CD4-positive, alpha-beta T cell treated with Interleukin-6 at 100 ng/mL for 8 hours (primary cell): Measurements from ENCODE around the gene SCAMP3.
"Not testable (repeated sequence)": the region's sequence is repeated elsewhere in the genome, so short reads cannot be mapped to it uniquely, and the experiment has no call there.

Experiments
- DNase-seq: peaks from one replicate; pipeline ENCODE4 v3.0.0-alpha.2; 2020; ENCODE audit warnings: mixed read lengths, low spot score

SCAMP3 gene

GRCh38 chr1:155254714-155255242 lies 7.4 kb downstream of the SCAMP3 start:
- DNase-seq: no peak

GRCh38 chr1:155254228-155254713 lies 7.9 kb downstream of the SCAMP3 start:
- no peak for DNase-seq

- DNase-seq: no peak
Observed at GRCh38 chr1:155253797-155254196, 8.4 kb downstream of the SCAMP3 start.

GRCh38 chr1:155253208-155253607 lies 9.0 kb downstream of the SCAMP3 start:
- no peak for DNase-seq

DNA sequence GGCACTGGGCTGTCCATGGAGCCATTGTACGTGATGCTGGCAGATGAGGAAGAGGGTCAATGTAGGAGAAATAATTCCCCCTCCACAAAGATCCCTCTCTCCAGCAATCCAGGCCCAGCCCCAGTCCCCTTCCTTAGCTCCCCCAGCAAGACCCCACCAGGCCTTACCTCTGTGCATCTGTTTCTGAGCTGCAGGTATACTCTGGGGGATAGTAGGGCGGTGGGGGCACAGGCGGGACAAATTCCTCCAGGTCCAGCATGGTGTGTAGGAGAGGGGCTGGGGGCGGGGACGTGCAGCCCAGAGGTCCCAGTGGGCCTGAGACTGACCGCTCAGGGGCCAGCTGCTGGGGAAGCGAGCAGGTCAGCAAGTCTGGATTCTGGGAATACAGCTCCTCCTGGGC lies 10.6 kb downstream of the SCAMP3 start:
- no peak for DNase-seq

DNA sequence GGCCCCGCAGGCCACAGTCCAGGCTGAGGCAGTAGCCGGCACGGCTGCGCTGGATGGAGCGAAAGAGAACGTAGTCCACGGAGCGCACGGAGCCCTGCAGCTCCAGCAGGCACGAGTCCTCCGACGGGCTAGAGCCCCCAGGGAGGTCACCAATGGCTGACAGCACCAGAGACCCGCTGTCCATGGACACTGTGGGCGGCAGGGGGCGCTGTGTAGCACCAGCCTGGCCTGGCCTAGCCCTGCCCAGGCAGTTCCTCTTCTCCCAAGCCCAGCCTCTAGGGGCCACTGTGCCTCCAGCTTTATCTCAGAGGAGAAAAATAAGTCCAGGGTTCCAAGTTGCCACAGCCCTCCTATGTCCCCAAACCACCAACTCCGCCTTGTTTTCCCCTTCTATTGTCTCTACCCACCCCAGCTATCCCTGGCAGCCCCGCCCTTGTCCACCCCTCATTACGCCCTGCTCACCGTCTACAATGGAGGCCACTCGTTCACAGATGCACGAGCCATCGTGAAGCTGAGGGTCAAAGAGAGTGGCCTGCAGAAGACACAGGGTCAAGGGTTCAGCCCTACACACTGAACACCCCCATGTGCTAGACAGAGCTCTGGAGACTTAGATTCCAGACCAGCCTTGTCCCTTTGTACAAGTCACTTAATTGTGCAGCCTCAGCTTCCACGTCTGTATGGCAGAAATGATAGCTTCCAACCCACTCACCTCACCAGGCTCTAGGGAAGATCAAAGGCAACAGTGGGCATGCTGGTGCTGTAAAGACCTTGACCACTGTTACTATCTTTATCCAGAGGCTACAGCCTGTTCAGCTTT lies 11.3 kb downstream of the SCAMP3 start:
- DNase-seq: peak; percentile 94

GRCh38 chr1:155250246-155250632 lies 11.9 kb downstream of the SCAMP3 start:
- no peak for DNase-seq

DNA sequence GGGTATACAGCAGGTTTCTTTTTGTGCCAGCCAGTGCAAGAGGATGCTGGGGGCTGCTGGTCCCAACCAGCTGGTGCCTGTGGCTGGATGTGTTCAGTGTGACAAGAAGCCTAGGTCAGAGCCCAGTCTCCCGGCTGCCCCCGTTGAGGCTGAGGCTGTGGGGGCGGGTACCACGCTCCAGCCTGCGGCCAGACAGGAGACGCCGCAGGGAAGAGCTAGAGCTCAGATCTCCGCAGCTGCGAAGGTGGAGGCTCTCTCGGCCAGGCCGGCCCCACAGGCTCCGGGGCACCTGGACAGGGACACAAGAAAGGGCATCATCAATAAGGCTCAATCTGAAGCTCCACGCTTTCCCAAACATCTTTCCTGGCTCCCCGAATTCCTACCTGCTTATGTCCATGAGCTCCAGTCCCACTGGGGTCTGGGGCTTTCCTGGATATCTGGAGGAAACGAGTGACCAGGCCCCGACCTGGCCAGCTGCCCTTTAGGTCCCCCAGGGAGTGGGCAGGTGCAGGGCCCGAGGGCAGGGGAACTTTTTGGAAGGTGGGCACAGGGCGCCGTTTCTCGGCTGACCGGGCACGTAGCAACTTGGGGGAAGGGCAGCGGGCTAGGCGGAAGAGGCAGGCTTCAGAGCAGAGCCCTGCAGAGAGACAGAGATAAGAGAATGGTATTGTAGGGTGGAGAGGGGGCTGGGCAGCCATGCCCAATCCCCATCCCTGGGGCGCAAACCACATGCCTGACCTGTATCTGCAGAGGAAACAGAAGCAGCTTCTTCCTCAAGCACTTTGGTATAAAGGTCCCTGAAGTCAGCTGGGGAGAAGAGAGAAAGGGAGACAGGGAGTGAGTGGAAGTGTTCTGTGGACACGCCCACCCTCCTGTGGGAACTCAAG lies 14.2 kb downstream of the SCAMP3 start:
- no peak for DNase-seq

DNA sequence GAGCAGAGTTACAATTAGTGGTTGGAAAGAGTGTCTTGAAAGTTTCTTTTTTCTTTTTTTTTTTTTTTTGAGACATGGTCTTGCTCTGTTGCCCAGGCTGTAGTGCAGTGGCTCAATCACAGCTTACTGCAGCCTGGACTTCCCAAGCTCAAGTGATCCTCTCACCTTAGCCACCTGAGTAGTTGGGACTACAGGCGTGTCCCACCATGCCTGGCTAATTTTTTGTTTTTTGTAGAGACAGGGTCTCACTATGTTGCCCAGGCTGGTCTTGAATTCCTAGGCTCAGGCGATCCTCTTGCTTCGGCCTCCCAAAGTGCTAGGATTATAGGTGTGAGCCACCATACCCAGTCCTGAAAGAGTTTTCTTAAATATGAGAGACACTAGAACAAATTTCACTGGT lies 15.4 kb downstream of the SCAMP3 start:
- DNase-seq: not testable (repeated sequence)

DNA sequence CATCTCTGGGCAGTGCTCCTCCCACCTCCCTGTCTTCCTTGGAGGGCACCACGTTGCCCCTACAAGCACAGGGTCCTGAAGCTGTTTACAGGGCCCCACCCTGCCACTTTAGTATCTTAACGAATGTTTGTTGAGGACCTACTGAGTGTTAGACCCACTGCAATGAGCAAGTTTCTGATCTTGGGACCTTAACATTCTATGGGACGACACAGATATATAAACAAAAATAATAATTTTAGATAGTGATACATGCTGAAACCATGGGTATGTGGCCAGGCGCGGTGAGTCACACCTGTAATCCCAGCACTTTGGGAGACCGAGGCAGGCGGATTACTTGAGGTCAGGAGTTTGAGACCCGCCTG lies 17.0 kb downstream of the SCAMP3 start:
- no peak for DNase-seq

DNA sequence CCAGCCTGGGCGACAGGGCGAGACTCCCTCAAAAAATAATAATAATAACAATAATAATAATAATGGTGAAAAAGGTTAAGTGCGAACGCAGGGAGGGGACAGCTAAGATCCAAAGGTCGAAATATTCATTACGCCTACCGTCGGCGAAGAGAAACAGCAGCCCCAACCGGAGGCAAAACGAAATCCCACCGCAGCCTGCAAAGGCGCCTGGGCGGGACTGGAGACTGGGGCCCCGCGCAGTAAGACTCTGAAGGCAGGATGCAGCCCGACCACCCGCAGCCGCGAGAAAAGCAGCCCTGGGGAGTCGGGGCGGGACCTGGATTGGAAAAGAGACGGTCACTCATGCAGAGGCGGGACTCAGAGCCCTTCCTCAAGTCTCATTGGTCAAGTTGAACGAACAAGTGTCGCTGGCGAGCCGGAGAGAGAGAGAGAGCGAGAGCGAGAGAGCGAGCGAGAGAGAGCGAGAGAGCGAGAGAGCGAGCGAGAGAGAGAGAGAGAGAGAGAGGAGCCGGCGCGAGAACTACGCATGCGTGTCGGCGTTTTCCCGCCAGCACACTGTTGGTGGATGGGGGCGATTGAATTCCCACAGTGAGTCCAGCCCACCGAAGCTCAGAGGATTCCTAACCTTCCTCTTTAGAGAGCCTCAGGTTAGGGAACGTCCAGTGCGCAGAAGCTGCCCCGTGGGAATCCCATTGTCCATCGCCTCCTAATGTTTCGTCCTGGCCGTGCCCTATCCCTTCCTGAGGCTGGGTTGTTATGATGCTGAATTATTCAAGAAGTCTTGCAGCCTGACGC lies 17.6 kb downstream of the SCAMP3 start:
- DNase-seq: peak; percentile 97

DNA sequence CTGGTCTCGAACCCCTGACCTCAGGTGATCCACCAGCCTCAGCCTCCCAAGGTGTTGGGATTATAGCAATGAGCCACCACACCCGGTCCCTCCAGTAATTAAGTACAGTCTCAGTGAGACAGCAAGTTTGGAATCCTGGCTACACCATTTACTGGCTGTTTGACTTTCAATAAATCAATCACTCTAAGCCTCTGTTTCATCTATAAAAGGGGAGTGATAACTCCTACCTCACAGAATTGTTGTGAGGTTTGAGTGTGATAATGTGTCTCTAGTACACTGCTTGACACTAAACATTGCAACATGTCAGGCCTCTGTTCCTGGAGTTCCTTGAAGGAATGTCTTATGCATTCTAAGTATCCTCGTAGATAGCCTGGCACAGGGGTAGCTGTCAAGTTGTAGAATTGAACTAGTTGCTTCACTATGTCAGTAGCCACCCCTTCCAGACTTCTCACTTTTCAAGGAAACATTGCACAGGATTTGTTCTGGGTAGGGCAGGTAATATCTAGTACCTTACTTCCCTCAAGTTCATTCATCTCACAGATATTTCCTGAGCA lies 19.3 kb downstream of the SCAMP3 start:
- no peak for DNase-seq

GRCh38 chr1:155241841-155242264 lies 20.3 kb downstream of the SCAMP3 start:
- DNase-seq: no peak

- DNase-seq: peak; percentile 75
Observed at GRCh38 chr1:155241069-155241679, 21.0 kb downstream of the SCAMP3 start.

GRCh38 chr1:155236451-155236850 lies 25.7 kb downstream of the SCAMP3 start:
- DNase-seq: no peak

- DNase-seq: not testable (repeated sequence)
Observed at GRCh38 chr1:155235375-155235774, 26.8 kb downstream of the SCAMP3 start.

GRCh38 chr1:155233502-155233901 lies 28.7 kb downstream of the SCAMP3 start:
- not testable (repeated sequence) for DNase-seq

DNA sequence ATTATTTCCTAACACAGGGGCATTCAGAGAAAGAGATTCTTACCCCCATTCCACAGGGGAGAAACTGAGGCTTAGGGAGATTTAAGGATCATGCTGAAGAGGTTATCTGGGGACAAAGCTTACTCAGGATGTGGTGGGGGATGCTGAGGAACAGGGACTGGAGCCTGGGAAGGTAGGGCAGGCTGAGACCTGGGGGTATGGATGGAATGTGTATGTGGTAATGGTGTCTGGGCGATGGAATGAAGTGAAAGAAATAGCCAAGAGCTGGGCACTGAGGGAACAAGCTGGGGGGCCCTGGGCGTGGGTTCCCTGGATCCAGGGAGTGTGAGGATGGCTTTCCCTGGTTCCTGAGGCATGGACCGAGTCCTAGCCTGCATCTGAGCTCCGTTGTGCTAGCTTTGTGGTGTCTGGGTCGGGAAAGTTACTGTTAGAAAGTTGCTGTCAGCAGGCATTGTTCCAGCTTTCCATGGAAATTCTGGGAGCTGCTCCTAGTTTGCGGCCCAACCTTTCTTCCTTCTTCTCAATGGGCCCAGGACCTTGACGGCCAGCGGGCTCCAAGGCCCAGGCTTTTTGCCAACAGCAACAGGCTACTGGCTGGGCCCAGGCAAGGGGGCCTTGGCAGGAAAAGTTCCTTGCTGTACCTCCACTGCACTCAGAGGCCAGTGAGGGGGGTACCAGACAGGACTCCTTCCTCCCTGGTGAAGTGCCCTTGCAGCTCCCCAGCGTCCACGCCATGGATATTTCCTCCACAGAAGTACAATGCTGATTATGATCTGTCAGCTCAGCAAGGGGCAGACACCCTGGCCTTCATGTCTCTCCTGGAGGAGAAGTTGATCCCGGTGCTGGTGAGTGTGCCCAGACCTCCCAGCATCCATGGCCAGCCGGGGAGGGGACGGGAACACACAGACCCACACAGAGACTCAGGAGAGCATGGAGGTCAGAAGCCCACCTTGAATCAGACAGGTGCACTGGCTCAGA lies 29.9 kb downstream of the SCAMP3 start:
- DNase-seq: not testable (repeated sequence)

- DNase-seq: not testable (repeated sequence)
Observed at GRCh38 chr1:155231302-155231701, 30.9 kb downstream of the SCAMP3 start.

GRCh38 chr1:155228096-155228427 lies 34.1 kb downstream of the SCAMP3 start:
- no peak for DNase-seq
